ENCODE results near the gene PHF20.

DNA sequence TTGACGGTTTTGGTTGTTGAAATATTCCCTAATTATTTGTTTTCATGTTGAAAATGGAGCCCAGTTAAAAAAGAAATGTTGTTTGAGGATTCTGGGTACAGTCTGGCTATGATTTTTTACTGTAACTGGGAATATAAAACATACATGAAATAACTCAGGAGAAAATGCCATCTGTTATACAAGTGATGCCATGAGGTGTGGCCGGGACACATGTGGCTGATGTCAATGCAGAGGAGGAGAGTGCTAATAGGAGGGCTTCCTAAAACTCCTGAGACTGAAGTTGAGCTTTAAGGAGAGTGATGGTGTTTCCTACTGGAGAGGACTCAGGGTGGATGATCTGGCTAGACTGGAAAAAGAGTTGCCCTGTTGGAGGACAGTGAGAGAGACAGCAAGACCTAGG is 169.8 kb downstream of the PHF20 start:
- TF ChIP-seq EZH2 (IDR thresholded peaks at IDR 0.05; ENCODE audit: insufficient read depth, poor library complexity, severe bottlenecking): no peak
- no peak for TF ChIP-seq EZH2phosphoT487 (IDR thresholded peaks at IDR 0.05; ENCODE audit: insufficient read depth, low read depth)
